ENCODE measurements around the gene TEX101.
"Not testable (repeated sequence)": the region's sequence is repeated elsewhere in the genome, so short reads cannot be mapped to it uniquely, and the experiment has no call there.

Gene TEX101, protein sequence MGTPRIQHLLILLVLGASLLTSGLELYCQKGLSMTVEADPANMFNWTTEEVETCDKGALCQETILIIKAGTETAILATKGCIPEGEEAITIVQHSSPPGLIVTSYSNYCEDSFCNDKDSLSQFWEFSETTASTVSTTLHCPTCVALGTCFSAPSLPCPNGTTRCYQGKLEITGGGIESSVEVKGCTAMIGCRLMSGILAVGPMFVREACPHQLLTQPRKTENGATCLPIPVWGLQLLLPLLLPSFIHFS

DNA sequence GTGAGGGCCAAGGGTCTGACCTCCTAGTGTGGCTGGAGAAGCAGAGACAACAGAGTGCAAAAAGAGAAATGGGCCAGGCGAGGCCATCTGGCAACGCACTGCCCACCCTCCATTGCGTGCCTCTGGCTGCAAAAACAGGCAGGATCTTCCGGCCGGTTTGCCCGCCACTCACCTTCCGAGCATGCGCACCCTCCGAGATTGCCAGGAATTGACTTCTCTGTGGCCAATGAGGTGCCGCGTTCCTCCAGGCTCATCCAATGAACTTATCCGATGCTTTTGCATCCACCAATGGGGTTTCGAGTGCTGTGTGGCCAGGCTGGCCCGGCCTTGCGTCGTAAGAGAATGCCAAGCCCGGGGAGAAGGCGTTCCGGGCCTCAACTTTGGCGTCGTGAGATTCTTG, at the start of gene TEX101:
Gene TEX101 (plus strand): TSS at position 337 of the 400 bp plus-strand sequence. CDS start 1,030 bp downstream, outside the sequence.
- DNase-seq = no peak

DNA sequence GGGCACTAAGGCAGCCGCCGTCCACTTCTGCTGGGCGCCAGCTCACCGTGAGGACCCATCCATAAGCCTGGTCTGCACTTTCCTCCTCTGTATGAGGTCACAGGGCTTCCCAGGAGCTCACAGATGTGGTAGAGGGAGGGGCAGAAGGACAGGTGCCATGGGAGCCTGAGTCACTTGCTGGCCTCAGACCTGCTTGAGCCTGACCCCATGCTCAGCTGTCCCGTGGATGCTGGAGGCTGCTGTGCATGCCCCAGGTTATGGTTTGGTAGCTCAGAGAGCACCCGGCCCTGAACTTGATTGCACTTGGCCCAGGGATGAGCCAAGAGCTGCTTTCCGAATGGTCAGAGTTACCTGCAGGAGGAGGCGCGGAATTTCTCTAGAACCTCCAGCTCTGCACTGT, 49.0 kb upstream of the TEX101 start:
- DNase-seq = not testable (repeated sequence)

DNA sequence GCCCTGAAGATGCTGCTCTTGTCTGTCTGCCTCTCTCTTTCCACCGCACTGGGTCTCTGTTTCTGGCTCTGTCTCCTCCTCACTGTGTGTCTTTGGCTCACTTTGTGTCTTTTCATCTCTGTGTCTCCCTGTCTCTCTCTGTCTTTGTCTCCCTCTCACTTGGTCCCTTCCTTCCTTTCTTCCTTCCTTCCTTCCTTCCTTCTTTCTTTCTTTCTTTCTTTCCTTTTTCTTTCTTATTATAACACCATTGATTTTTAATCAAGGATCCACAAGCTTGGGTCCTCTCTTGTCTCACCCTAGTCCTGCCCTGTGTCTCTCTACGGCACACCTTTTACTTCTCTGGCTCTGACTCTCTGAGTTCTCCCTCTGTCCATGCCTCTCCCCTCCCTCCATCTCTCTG, 46.9 kb upstream of the TEX101 start:
- no peak for DNase-seq

DNA sequence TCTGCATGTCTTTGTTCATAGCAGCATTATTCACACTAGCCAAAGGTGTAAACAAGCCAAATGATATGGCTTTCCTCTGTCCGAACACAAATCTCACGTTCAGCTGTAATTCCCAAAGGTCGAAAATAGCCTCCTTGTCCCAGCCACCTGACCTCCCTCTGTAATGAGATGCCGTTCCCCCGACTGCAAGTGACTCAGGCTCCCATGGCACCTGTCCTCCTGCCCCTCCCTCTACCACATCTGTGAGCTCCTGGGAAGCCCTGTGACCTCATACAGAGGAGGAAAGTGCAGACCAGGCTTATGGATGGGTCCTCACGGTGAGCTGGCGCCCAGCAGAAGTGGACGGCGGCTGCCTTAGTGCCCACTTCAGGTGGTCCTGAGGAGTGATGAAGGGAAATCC, 45.8 kb upstream of the TEX101 start:
- DNase-seq = not testable (repeated sequence)

DNA sequence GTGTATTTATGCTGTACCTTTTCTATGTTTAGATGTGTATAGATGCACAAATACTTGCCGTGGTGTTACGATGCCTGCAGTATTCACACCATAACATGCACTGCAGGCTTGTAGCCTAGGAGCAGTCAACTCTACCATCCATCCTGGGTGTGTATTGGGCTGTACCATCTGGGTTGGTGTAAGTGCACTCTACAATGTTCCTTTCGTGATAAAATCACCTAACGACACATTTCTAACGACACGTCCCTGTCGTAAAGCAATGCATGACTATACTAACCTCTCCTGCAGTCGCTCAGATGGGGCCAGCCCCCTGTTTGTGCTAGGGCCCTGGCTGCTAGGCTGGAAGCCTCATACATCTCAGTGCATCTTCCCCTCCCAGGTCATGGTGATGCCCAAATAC, 42.8 kb upstream of the TEX101 start:
- no peak for DNase-seq

DNA sequence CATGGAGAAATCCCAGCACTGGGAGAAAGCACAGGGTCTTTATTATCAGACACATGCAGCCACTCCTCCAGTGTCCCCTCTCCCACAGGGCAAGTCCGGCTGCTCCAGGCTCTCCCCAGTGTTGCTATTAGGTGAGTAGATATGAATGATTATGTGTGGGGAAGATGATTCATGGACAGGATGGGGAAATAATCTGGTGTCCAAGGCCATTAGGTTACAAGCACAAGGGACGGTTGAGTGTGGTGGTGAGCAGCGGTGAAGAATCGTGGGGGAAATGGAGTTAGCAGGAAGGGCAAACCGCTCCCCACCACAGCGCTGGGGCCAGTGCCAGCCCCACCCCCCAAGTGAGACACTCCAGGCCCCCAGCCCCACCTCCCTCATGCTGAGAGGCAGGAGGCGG, 42.2 kb upstream of the TEX101 start:
- DNase-seq = no peak

DNA sequence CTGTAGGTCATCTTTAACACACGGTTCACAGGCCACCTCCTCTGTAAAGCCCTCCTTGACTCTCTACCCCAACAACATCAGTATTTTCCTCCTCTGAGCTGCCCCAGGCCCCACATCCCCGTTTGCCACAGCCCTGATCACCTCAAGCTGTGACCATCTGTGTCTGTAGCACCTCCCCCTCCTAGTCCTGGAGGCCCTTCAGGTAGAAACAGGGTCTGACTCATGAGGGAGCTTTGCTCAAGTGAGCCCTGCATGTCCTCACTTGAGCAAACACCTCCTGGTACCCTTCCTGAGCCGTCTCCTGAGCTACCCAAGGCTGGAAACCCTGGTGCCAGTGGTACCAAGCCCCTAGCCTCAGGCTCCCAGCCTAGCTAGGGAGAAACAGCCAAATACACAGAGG, 37.1 kb upstream of the TEX101 start:
- DNase-seq = not testable (repeated sequence)

DNA sequence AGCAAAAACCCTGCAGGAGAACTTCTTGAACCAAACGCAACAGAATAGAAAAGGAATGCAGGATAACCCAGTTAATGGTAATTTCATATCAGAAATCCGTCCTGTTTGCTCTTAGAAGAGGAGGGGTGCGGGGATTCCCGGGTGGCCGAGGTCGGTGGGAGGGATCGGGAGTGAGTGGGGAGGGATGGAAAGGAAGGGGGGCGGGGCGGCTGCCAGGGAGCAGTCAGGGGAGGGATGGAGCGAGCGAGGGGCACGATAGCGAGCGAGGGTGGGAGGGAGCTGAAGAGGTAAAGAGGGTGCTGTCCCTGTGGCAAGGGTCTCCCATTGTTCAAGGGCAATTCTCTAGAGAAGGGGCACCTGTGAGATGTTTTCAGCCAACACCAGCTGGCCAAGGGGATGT, 34.7 kb upstream of the TEX101 start:
- DNase-seq = no peak

DNA sequence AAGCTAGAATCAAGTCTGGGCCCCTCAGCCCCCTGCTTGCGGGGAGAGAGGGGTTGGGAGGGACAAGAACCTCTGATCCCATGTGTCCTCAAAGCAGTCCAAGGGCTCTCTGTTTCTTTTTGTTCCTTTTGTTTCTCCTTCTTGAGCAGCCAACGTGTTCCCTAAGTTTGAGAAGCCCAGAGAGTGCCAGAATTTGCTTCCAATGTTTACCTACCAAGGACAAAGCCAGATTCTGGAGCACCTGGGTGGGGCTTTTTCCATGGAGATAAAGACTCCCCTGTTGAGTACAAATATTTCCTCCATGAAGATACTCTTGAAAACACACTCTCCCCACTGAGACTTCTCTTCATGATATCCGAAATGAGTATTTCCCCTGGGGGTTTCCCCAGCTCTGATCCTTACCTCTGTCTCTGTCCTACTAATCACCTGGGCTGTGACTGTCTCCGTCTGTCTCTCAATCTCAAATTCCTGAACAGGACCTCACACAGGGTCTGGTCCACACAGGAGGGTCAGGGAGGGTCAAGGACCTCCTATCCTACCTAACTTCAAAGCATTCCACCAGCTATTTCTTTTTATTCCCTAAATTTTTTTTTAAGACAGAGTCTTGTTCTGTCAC, 33.8 kb upstream of the TEX101 start:
- DNase-seq = no peak

DNA sequence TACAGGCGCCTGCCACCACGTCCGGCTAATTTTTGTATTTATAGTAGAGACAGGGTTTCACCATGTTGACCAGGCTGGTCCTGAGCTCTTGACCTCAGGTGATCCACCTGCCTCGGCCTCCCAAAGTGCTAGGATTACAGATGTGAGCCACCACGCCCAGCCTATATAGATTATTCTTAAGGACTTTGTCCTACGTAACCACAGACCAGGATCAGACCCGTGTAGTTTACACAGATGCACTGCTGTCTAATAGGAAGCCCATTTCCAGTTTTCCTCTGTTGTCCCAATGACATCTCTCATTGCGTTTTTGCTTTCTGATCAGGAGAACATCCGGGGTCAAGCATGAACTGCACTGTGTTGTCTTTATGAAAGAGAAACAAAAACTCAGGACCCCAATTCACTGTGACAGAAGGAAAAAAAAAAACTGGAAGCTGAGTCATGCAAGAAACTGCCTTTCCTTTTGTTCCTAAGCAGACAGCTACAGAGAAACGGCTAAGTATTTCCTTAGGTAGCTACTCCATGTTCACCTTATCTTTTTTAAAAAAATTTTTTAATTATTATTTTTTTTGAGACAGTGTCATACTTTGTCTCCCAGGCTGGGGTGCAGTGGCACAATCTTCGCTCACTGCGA, 32.0 kb upstream of the TEX101 start:
- not testable (repeated sequence) for DNase-seq

DNA sequence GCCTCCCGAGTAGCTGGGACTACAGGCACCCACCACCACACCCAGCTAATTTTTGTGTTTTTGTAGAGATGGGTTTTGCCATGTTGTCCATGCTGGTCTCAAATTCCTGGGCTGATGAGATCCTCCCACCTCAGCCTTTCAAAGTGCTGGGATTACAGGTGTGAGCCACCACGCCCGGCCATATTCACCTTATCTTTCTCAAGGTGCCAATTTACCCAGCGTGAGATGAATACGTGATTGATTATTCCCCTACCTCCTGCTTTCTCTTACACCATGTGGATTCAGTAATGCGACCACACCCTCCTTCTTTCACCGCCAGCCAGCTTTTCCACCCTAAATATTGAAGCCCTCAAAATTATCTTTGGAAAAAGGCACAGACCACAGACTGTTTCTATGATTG, 31.4 kb upstream of the TEX101 start:
- DNase-seq = not testable (repeated sequence)

DNA sequence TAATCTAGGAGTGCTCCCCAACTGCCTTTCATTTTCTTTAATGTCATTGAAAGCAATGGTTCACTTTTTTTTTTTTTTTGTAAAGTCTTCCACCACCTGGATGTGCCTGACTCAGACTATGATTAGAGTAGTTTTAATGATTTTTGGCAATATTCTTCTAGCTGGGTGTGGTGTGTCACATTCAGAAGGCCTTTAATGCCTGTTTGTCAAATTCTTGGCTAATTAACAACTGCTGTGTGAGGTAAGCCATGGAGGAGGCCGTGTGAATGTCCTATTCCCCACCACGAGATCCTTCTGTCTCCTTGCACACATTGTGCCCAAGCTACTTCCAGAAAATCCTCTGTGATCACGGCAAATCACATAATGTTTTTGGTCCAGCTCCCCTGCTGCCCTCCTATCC, 30.9 kb upstream of the TEX101 start:
- not testable (repeated sequence) for DNase-seq

DNA sequence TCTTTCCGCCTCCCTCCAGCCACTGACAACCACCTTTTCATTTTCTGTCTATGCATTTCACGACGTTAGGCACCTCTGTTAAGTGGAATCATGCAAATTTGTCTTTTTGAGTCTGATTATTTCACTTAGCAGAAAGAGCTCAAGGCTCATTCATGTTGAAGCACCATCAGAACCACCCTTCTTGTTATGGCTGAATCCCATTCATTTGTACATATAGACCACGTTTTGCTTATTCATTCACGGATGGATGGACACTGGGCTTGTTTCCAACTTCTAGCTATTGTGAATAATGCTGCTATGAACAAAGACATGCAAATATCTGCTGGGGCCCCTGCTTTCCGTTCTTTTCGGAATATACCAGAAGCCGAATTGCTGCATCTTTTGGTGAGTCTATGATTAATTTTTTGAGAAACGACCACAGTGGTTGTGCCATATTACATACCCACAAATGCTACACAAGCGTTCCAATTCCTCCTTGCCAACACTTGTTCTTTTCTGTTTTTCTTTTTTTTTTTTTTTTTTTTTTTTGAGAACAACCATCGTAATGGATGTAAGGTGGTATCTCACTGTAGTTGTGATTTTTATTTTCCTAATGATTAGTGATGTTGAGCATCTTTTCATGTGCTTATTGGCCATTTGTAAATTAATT, 23.7 kb upstream of the TEX101 start:
- DNase-seq = not testable (repeated sequence)

DNA sequence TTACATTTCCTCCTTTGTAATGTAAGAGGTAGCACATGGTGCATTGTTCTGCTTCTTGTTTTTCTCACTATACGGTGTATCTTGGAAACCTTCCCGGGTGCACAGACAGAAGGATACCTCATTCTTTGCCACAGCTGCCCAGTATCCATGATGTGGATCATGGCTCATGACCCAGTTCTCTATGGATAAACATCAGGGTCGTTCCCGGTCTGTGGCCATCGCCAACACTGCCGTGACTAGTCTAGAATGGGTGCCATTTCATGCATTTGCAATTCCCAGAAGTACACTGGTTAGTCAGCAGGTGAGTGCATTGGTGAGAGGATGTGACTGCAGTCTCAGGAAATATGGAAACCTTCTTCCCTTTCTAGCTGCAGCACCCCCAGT, 23.1 kb upstream of the TEX101 start:
- DNase-seq = not testable (repeated sequence)

DNA sequence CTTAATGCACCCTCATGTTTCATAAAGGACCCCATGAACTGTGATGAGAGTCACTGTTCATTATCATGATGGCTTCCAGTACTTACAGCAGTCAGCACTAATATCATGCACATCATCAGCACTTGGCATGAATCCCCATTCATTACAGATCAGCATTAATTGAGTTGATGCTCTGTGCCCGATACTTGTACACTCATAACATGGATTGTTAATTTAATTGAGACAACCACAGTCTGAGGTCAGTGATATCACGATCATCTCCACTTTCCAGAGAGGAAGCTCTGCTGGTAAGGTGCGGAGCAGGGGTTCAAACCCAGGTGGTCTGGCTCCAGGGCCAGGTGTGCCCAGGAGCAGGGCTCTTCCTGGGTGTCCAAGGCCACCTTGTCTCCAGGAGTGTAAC, 21.2 kb upstream of the TEX101 start:
- not testable (repeated sequence) for DNase-seq

DNA sequence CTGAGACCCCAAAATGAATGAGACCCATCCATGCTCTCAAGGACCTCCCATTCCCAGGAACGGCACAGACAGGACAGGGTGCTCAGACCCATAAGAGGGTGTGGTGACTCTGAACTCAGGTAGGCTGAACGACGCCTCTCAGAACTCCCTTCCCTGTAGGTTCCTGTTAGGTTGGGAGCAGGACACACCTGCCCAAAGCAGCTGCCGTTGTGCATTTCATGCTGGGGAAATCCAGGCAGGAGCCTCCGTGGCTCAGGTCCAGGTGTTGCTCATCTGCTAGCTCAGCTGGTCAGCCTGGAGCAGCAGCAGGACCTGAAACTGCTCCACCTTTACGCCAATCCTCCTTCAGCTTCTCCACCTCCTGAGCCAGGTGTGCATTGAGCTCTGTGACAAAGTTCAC, 19.1 kb upstream of the TEX101 start:
- no peak for DNase-seq

DNA sequence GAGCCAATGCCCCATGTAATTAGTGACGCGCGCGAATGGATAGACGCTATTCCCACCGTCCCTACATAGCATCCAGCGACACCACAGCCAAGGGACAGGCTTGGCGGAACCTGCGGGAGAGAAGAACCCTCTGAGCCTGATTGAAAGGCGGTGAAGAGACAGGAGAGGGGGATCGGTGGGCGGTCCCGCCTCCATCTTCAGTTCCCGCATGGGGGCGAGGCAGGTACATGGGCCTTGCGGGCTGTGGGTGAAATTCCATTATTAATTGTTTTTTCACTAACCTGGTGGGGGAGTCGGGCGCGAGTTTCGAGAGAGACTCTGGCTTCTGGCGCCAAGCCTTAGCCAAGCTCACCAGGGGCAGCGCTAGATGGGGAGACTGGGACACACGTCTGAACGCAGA, 8.4 kb upstream of the TEX101 start:
- no peak for DNase-seq

DNA sequence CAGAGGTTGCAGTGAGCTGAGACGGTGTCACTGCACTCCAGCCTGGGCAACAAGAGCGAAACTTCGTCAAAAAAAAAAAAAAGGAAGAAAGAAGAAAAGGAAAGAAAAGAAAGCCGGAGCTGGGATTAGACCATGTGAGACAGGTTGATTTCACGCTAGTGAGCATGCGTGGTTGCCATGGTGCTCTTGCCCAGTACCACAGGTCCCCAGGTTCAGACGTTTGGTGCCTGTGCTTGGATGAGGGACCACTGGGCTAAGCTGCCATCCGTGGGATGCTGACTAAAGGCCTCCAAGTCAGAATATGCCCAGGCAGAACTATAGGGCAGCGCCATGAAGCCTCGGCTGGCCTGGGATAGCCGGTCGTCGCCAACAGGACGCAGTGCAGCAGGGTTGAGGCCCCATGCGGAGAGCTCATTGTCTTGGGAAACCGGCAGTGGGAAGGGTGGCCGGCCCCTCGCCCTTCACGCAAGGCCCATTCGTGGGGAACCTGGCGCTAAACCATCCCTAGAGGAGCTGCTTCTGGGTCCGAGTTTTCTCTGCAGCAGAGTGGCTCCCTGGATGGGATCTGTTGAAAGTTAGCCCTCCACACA, 7.2 kb upstream of the TEX101 start:
- DNase-seq = no peak

DNA sequence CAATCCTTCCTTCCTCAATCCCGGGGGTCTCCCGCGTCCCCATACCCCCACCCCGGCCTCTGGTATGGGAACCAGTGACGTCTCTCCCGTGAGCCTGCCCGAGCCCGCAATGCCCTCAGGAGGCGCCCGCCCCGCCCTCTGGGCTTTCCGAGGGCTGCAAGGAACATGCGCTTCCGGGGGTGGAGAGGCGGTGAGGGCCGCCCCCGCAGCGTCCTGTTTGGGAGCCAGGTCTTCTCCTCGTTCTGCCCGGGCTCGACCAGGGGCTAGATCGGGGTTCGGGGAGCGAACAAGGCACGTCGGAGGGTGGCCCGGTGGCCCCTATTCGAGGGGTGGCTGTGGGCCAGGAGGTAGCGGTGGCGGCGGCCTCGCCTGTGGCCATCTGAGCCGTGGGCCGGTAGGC, 6.6 kb upstream of the TEX101 start:
- no peak for DNase-seq

DNA sequence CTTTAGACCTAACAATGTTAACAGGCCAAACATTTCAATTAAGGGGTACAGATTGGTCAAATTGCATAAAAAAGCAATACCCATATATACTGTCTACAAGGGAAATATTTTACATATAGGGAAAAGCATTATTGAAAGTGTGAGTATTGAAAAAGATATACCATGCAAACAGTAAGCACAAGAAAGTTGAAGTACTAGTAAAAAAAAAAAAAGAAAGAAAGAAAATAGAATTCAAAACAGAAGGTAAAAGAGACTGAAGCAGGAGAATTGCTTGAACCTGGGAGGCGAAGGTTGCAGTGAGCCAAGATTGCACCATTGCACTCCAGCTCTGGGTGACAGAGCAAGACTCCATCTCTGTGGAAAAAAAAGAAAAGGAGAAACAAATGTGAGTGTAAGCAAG, 5.3 kb upstream of the TEX101 start:
- DNase-seq = no peak

DNA sequence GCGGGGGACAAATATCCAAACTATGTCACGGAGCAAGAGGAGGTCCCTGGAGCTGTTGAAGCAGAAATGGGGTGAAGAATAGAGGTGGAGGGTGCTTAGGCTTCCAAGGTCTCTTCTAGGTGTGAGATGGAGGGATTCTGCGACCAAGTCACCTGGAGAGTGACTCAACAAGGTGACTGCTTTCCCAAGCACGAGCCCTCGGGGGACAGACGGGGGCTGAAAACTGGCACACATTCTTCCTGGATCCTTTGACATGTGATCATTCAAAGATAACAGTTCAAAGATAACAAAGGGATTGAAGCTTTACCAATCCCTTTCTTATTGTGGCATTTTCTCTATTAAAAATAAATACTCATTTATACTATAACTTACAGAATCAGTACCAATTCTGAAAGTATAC, 2.2 kb upstream of the TEX101 start:
- no peak for DNase-seq

DNA sequence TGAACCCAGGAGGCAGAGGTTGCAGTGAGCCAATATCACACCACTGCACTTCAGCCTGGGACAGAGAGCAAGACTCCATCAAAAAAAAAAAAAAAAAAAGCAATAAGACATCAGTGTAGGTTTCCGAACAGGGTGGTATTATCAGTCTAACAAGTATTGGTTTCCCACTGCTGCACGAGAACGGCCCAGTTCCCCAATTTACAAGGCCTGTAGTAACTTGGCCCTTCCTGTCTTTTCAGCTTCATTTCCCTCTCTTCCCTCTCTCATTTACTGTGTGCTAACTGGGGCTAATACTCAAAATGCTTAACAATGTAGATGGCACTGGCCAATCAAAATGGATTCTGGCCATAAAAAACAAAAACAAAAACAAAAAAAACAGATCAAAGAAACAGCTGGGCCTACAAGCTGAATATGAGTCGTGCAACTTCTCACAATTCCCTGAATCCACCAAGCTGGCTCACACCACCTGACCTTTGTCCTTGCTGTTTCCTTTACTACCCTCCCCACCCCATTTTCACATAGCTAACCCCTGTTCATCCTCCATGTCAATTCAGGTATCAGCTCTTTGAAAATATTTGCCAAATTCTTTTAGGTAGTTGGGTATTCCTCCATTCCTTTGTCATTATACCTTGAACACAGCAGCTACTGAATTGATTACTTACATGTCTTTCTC, 2.4 kb downstream of the TEX101 start:
- DNase-seq = no peak

DNA sequence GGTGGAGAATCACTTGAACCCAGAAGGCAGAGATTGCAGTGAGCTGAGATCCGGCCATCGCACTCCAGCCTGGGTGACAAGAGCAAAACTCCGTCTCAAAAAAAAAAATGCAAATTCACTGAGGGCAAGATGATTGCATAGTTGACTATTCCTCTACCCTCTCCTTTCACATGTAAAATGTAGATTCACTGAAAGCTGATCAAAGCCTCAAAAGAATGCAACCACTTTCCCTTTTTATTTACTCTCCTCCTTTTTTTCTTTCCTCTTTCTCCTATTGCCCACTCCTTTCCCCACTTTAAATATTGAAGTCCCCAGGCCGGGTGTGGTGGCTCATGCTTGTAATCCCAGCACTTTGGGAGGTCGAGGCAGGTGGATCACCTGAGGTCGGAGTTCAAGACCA, 6.3 kb downstream of the TEX101 start:
- DNase-seq = no peak

All from activated CD4-positive, alpha-beta T cell treated with anti-CD3 and anti-CD28 coated beads for 48 hours (primary cell).